Stimulated activated CD8-positive, alpha-beta memory T cell treated with anti-CD3 and anti-CD28 coated beads, Interleukin-15, amount 100 ng/mL, for 48 hours (primary cell): Measurements from ENCODE around the gene NFKB2.

Experiments used
- DNase-seq, 2 donors: peaks; one replicate each; pipeline ENCODE4 v3.0.0-alpha.2; 2020; ENCODE audit warnings: low read depth in 2 of 2

Gene NFKB2

DNA sequence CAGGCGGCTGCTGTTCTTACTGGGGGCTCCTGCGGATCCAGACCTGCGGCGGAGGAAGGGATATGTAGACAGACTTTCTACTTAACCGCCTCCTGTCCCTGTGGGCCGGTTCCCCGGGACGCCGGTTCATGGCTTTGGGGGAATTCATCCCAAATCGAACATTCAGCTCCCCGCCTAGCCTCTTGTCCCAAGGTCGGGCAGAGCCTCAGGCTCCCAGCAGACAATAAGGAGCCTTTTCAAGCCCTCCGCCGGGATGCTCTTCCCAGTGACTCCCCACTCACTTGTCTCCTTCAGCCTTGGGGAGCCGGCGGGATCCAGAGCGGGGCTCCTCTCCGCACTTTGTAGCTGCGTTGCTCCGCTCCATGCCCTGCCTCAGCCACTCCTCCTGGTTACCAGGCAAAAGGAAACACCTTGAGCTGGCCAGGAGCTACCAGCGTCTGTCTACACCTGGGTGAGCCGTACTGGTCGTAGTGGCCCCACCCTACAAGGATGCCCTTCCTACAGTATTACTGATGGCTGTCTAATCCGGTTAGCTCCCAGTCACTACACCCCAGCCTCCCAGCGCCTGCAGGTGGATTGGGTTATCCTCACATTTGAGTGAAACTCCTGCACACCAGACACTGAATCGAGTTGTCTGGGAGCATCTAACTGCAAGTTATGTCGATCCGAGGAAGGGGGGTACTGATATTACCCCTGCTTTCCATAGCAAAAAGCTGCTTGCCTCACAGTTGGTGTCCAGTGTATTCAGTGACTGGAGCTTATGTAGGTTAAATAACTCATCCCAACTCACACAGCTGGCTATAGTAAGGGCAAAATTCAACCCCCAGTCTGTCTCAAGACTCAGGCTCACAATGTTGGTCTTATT is 55.8 kb downstream of the NFKB2 start, which contains the start of gene C10orf95:
Gene C10orf95, minus strand, starts transcription at position 439 of the 865 bp plus-strand sequence. CDS start 450 bp downstream, outside the sequence.
- no peak for DNase-seq
